Calu3 (cell line): Measurements from ENCODE around the gene ZNF414. TPM values are rescaled to one million over a fixed set of nuclear protein-coding genes. Genes with fewer than 3 reads are reported as not detected.

Source experiments
- BruUV-seq: library from RNA; stranded (reverse); fragments of 400-500 nt; replicated peaks from 2 replicates; lab custom pipeline; 2021; lab: Mats Ljungman, UMichigan
- CTCF ChIA-PET: fragments of 300-600 bp; sonication (Branson Sonifier 250); formaldehyde crosslinking; loops from one replicate; lab custom pipeline; 2022; ENCODE audit warnings: antibody characterized with exemption; lab: Charles Lee
- DNase-seq: peaks from one replicate; pipeline ENCODE4 v3.0.0; 2022
- H3K27ac Mint-ChIP-seq: one replicate; pipeline ENCODE4 v1.8.0; 2022; ENCODE audit warnings: mixed read lengths; ENCODE audit not compliant: unreplicated experiment
- H3K27me3 Mint-ChIP-seq: one replicate; pipeline ENCODE4 v1.8.0; 2022; ENCODE audit warnings: mixed read lengths; ENCODE audit not compliant: unreplicated experiment
- H3K36me3 Mint-ChIP-seq: one replicate; pipeline ENCODE4 v1.8.0; 2022; ENCODE audit warnings: mild to moderate bottlenecking, moderate library complexity, mixed read lengths; ENCODE audit not compliant: insufficient read depth, unreplicated experiment
- H3K4me1 Mint-ChIP-seq: one replicate; pipeline ENCODE4 v1.8.0; 2022; ENCODE audit warnings: mild to moderate bottlenecking, low read depth, mixed read lengths; ENCODE audit not compliant: unreplicated experiment
- H3K4me3 Mint-ChIP-seq: one replicate; pipeline ENCODE4 v1.8.0; 2022; ENCODE audit warnings: mild to moderate bottlenecking, low read depth, moderate library complexity, mixed read lengths; ENCODE audit not compliant: unreplicated experiment
- H3K9me3 Mint-ChIP-seq: one replicate; pipeline ENCODE4 v1.8.0; 2022; ENCODE audit warnings: low read depth, mixed read lengths; ENCODE audit not compliant: unreplicated experiment
- intact Hi-C: fragments of 100-400 bp; cut with micrococcal nuclease; formaldehyde crosslinking; loops from one replicate; pipeline ENCODE4 v1.10.0; 2022; ENCODE audit not compliant: unreplicated experiment
- total RNA-seq: library from RNA; stranded (reverse); gene quantifications from 2 replicates; pipeline ENCODE4 v1.2.3, GENCODE V29; 2022
- TF ChIP-seq, protein P1 (sequence below): fragments of 200-600 bp; IDR thresholded peaks from one replicate; pipeline ENCODE4 v1.8.0; 2022; ENCODE audit warnings: antibody characterized with exemption; ENCODE audit not compliant: unreplicated experiment

ZNF414 gene
- total RNA-seq, 1 experiment from 2014 or later = 8.7 TPM

DNA sequence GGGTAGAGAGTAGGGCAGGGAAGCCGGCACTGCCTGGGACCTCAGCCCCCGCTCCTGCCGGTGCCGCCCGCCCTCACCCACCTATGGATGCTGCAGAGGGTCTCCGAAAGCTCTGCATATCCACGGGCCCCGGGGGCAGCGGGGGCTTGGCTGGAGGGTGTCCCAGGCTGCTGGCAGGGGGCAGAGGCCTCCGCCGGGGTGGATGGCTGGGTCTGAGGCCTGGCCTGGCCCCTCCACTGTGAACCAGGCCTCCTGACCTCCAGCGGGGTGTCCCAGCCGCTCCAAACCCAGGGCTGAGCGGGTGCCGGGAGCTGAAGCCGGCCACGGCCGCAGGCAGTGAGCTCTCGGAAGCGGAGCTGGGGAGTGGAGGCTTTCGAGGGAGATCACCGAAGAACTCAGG is 15.7 kb downstream of the ZNF414 start:
- H3K27me3 Mint-ChIP-seq = no peaks in the 10 kb centered on the region
- H3K4me1 Mint-ChIP-seq = no peaks in the 10 kb centered on the region
- intact Hi-C loops = no loop called here
- BruUV-seq = no TSS peak
- H3K27ac Mint-ChIP-seq = no peak overlapping the region
- H3K36me3 Mint-ChIP-seq = peaks cover 4% of the 10 kb centered on the region
- CTCF ChIA-PET = no interaction called here
- no peak overlapping the region for H3K4me3 Mint-ChIP-seq
- TF ChIP-seq, protein P1, sequence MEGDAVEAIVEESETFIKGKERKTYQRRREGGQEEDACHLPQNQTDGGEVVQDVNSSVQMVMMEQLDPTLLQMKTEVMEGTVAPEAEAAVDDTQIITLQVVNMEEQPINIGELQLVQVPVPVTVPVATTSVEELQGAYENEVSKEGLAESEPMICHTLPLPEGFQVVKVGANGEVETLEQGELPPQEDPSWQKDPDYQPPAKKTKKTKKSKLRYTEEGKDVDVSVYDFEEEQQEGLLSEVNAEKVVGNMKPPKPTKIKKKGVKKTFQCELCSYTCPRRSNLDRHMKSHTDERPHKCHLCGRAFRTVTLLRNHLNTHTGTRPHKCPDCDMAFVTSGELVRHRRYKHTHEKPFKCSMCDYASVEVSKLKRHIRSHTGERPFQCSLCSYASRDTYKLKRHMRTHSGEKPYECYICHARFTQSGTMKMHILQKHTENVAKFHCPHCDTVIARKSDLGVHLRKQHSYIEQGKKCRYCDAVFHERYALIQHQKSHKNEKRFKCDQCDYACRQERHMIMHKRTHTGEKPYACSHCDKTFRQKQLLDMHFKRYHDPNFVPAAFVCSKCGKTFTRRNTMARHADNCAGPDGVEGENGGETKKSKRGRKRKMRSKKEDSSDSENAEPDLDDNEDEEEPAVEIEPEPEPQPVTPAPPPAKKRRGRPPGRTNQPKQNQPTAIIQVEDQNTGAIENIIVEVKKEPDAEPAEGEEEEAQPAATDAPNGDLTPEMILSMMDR = no peak
- H3K9me3 Mint-ChIP-seq = no peaks in the 10 kb centered on the region
- no peak for DNase-seq

DNA sequence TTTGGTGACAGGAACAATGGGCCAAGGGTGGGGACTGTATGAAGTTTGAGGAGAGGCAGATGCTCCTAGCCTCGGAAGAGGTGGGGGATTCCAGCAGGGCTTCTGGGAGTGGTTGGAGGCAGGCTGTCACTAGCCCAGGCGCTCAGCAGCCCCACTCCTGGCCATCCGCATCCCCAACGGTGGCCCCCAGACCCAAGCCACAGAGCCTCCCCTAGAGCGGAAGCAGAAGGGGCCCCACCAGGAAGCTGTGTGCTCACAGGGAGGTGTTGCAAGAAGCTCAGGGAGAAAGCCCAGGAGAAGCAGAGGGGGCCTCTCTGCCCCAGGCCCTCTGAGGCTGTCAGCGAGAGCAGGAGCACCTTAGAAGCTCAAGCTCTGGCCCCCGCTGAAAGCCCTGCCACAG is 19.8 kb downstream of the ZNF414 start:
- DNase-seq = no peak
- H3K9me3 Mint-ChIP-seq = no peaks in the 10 kb centered on the region
- no peak overlapping the region for H3K4me3 Mint-ChIP-seq
- no peaks in the 10 kb centered on the region for H3K4me1 Mint-ChIP-seq
- H3K27ac Mint-ChIP-seq = no peak overlapping the region
- intact Hi-C loops = no loop called here
- no peaks in the 10 kb centered on the region for H3K27me3 Mint-ChIP-seq
- no TSS peak for BruUV-seq
- peaks cover 12% of the 10 kb centered on the region for H3K36me3 Mint-ChIP-seq
- CTCF ChIA-PET = no interaction called here
- TF ChIP-seq, protein P1 = no peak

DNA sequence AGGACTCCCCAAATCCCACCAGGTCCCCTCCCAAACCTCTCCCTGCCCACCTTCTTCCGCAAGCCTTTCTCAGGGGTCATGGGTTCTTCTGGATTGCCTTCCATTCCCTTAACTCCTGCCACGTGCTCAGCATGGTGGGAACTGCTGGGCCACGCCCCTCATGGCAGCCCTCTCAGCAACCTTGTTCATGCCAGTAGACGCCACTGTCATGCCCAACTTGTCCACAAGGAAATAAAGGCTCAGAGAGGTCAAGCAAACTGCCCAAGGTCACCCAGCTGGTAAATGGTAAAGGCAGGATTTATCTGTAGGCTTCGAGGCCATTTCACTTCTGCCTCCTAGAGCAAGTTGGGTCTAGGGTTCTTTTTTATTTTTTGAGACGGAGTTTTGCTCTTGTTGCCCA is 22.4 kb downstream of the ZNF414 start:
- no peak overlapping the region for H3K4me3 Mint-ChIP-seq
- H3K27me3 Mint-ChIP-seq = no peaks in the 10 kb centered on the region
- TF ChIP-seq, protein P1 = no peak
- H3K4me1 Mint-ChIP-seq = no peaks in the 10 kb centered on the region
- no peak overlapping the region for H3K27ac Mint-ChIP-seq
- BruUV-seq = no TSS peak
- CTCF ChIA-PET = no interaction called here
- H3K36me3 Mint-ChIP-seq = peaks cover 23% of the 10 kb centered on the region
- H3K9me3 Mint-ChIP-seq = no peaks in the 10 kb centered on the region
- intact Hi-C loops = no loop called here
- no peak for DNase-seq

DNA sequence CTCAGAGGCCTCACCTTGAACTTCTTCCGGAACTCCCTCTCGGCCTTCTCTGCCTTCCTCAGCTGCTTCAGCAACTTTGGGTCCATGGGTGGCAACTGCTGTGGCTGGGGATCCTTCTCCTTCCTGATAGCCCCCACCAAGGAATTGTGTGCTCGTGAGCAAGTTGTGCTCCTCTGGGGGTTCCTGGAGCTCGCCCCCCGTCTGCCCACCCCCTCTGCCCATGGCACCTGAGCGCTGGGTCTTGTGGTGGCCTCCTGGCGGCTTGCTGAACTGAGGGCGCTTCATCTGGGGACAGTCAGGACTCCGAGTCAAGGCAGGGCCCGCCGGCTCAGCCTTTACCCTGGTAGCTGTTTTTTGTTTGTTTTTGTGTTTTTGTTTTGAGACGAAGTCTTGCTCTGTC is 23.1 kb downstream of the ZNF414 start:
- H3K27me3 Mint-ChIP-seq = no peaks in the 10 kb centered on the region
- no peak overlapping the region for H3K27ac Mint-ChIP-seq
- TF ChIP-seq, protein P1 = no peak
- no peaks in the 10 kb centered on the region for H3K9me3 Mint-ChIP-seq
- no peaks in the 10 kb centered on the region for H3K4me1 Mint-ChIP-seq
- H3K36me3 Mint-ChIP-seq = peaks cover 28% of the 10 kb centered on the region
- no peak overlapping the region for H3K4me3 Mint-ChIP-seq
- intact Hi-C loops = no loop called here
- BruUV-seq = no TSS peak
- CTCF ChIA-PET = interaction anchor here (0.6 kb wide), 1 partner anchor 14 kb away, joined by 3 read pairs; no protein-coding TSS in a partner anchor
- DNase-seq = no peak
